Rectal smooth muscle tissue (tissue), 1 donor: ENCODE measurements around the gene TBC1D22A.

Source experiments
- H3K27ac ChIP-seq: one replicate; pipeline ENCODE4 v1.7.0; 2013; ENCODE audit warnings: low read depth, low read length, inconsistent platforms
- H3K27me3 ChIP-seq: one replicate; pipeline ENCODE4 v1.7.0; 2013; ENCODE audit warnings: low read length; ENCODE audit not compliant: control insufficient read depth, insufficient read depth
- H3K36me3 ChIP-seq: one replicate; pipeline ENCODE4 v1.7.0; 2013; ENCODE audit warnings: low read length; ENCODE audit not compliant: control insufficient read depth, insufficient read depth
- H3K4me1 ChIP-seq: one replicate; pipeline ENCODE4 v1.7.0; 2013; ENCODE audit warnings: low read length; ENCODE audit not compliant: control insufficient read depth, insufficient read depth
- H3K4me3 ChIP-seq: one replicate; pipeline ENCODE4 v1.7.0; 2013; ENCODE audit warnings: low read length
- H3K9ac ChIP-seq: one replicate; pipeline ENCODE4 v1.7.0; 2013; ENCODE audit warnings: low read length

Gene TBC1D22A

DNA sequence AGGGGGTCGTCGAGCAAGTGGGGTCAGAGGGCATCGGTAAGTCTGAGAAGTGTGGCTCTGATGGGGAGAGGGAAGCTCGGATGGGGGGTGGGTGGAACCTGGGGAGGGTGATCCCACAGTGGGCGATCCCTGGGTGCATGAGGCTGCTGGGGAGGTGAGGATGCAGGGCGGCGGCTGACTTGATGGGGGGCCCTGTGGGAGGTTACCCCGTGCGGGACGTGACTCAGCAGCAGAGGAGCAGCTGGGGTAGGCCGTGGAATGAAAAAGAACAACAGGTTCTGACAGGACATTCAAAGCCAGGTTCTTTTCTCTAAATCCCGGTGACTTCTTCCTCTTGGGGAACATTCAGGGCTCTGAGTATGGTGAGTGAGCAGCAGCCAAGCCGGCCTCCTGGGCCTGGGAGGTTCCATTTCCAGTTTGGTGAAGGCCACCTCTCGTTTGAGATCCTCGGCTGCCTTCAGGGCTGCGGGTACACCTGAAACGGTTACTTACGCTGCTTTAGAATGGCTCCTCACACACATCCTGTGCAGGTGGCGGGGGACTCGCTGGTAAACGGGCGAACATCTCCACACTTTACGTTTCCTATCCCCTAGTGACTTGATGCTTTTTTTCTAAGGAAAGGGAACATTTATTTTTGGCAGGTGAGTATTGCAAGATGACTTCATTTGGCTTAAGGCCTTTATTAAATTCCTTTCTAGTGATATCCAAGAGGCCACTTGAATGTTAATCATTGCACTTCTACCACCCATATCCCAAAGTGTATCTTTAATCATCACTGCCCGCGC, 278.2 kb downstream of the TBC1D22A start:
- Histone ChIP-seq H3K4me3 (no peak overlapping the region), H3K36me3 (no peaks in the 10 kb centered on the region), H3K27ac (no peak overlapping the region), H3K4me1 (no peaks in the 10 kb centered on the region), H3K27me3 (no peaks in the 10 kb centered on the region), H3K9ac (no peak overlapping the region)

- H3K27me3 ChIP-seq = no peaks in the 10 kb centered on the region
- H3K4me1 ChIP-seq = no peaks in the 10 kb centered on the region
- no peak overlapping the region for H3K27ac ChIP-seq
- H3K36me3 ChIP-seq = no peaks in the 10 kb centered on the region
- no peak overlapping the region for H3K9ac ChIP-seq
- no peak overlapping the region for H3K4me3 ChIP-seq
Measured at GRCh38 chr22:47041271-47042115, 279.0 kb downstream of the TBC1D22A start.

- Histone ChIP-seq H3K36me3 (no peaks in the 10 kb centered on the region), H3K27ac (no peak overlapping the region), H3K9ac (no peak overlapping the region), H3K27me3 (no peaks in the 10 kb centered on the region), H3K4me1 (no peaks in the 10 kb centered on the region), H3K4me3 (no peak overlapping the region)
Measured at GRCh38 chr22:47042116-47042825, 279.8 kb downstream of the TBC1D22A start.

GRCh38 chr22:47042861-47043496, 280.5 kb downstream of the TBC1D22A start:
- Histone ChIP-seq H3K27ac (no peak overlapping the region), H3K27me3 (no peaks in the 10 kb centered on the region), H3K4me1 (no peaks in the 10 kb centered on the region), H3K9ac (no peak overlapping the region), H3K4me3 (no peak overlapping the region), H3K36me3 (no peaks in the 10 kb centered on the region)

GRCh38 chr22:47043835-47044721, 281.6 kb downstream of the TBC1D22A start:
- Histone ChIP-seq H3K4me3 (no peak overlapping the region), H3K27ac (no peak overlapping the region), H3K36me3 (no peaks in the 10 kb centered on the region), H3K9ac (no peak overlapping the region), H3K27me3 (no peaks in the 10 kb centered on the region), H3K4me1 (no peaks in the 10 kb centered on the region)

DNA sequence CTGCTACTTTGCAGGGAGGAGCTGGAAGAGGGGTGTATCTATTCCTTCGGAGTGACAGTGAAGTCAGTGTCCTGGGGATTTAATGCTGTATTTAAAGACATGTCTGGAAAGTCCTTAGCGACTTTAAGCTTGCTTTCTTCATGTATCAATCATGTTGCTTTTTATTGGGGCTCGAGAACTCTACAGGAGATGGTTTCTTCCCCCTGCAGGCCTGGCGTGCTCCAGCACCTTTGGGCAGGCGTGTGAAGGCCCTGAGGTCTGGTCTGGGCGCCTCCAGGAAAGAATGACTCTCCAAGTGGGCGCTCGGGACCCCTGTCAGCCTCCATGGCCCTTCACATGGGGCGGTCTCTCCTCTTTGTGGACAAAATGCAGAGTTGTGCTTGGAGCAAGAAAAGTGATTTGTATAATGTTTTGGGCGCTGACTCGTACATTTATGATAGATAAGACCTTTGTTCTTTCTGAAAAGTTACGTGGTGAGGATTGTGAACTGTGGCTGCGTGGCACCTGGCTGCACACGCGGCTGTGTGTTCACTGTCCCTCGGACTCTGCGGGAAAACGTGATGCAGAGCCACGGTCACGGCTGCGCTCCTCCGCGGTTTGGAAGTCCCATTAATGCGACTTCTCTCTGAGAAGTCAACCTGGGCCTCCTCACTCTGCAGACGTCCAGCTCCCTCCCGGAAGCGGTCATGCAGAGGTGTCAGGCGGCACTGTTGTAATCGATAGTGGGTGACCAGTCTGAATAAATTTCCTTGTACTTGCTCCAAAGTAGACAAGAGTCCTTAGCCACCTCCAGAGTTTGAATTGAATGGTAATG, 282.5 kb downstream of the TBC1D22A start:
- Histone ChIP-seq H3K27me3 (no peaks in the 10 kb centered on the region), H3K4me3 (no peak overlapping the region), H3K27ac (no peak overlapping the region), H3K4me1 (no peaks in the 10 kb centered on the region), H3K36me3 (no peaks in the 10 kb centered on the region), H3K9ac (no peak overlapping the region)

- Histone ChIP-seq H3K27me3 (no peaks in the 10 kb centered on the region), H3K9ac (no peak overlapping the region), H3K27ac (no peak overlapping the region), H3K4me3 (no peak overlapping the region), H3K36me3 (no peaks in the 10 kb centered on the region), H3K4me1 (no peaks in the 10 kb centered on the region)
Measured at GRCh38 chr22:47045691-47046410, 283.4 kb downstream of the TBC1D22A start.

DNA sequence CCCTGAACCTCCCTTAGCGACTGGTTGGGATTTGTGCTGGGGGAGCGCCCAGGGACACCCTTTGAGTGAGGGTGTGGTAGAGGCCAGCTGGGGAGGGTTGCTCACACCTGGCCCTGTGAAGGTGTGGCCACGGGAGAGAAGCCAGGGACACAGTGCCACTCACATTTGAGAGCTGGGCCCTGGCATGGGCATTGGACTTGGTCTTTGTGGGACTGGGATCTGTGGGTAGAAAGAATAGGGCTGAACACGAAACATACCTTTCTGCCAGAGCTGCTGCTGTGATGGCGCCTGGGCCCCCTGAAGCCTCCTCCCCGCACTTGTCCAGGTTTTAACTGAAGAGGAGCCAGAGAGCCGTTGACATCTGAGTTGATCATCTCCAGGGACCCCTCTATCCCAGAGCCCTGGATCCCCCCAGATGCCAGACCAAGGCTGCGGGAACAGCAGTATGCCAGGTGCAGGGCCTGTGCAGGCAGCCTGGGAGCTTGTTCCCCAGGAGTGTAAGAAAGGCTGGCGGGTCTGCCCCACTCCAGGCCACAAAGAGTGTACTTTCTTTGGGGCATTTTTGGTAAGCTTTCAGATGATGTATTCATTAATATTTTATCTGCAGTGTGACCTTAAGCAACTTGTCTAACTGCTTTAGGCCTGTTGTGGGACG, 284.1 kb downstream of the TBC1D22A start:
- Histone ChIP-seq H3K27ac (no peak overlapping the region), H3K4me3 (no peak overlapping the region), H3K36me3 (no peaks in the 10 kb centered on the region), H3K27me3 (no peaks in the 10 kb centered on the region), H3K4me1 (no peaks in the 10 kb centered on the region), H3K9ac (no peak overlapping the region)

GRCh38 chr22:47047321-47048122, 285.1 kb downstream of the TBC1D22A start:
- Histone ChIP-seq H3K4me1 (no peaks in the 10 kb centered on the region), H3K9ac (no peak overlapping the region), H3K27ac (no peak overlapping the region), H3K27me3 (no peaks in the 10 kb centered on the region), H3K4me3 (no peak overlapping the region), H3K36me3 (no peaks in the 10 kb centered on the region)
